Testis (tissue), 3 donors: ENCODE results near the gene FIP1L1. TPM values are rescaled to one million over a fixed set of nuclear protein-coding genes. Genes with fewer than 3 reads are reported as not detected.

Experiments
- DNase-seq: peaks from one replicate; pipeline ENCODE4 v3.0.0-alpha.2; 2019
- H3K27ac ChIP-seq, 2 donors: fragments of 200-600 bp; sonication (generic); one replicate each; pipeline ENCODE4 v1.5.1; 2019
- H3K27me3 ChIP-seq: fragments of 200-600 bp; sonication (generic); one replicate; pipeline ENCODE4 v1.5.1; 2019
- H3K36me3 ChIP-seq: fragments of 200-600 bp; sonication (generic); one replicate; pipeline ENCODE4 v1.5.1; 2017; ENCODE audit warnings: low read depth; ENCODE audit errors: missing control alignments
- H3K4me1 ChIP-seq: fragments of 200-600 bp; sonication (generic); one replicate; pipeline ENCODE4 v1.5.1; 2019
- H3K4me3 ChIP-seq, 2 donors: fragments of 200-600 bp; sonication (generic); one replicate each; pipeline ENCODE4 v1.5.1; 2017 to 2019
- H3K9me3 ChIP-seq: fragments of 200-600 bp; sonication (generic); one replicate; pipeline ENCODE4 v1.5.1; 2017
- CTCF ChIP-seq, 3 experiments: fragments of 450-650 bp in 2 of 3; fragments of 200-600 bp in 1 of 3; sonication (generic) in 1 of 3; IDR thresholded peaks; one replicate each; pipeline ENCODE4 v1.5.1; 2016 to 2019; ENCODE audit warnings: antibody characterized with exemption in 3 of 3, mild to moderate bottlenecking in 2 of 3, moderate library complexity in 1 of 3
- POLR2A ChIP-seq: fragments of 450-650 bp; IDR thresholded peaks from one replicate; pipeline ENCODE4 v1.6.1; 2017; ENCODE audit warnings: antibody characterized with exemption, mild to moderate bottlenecking, moderate library complexity
- WGBS, 2 donors: methylation state at CpG; one replicate each; pipeline ENCODE4 v1.1.5; 2018; 5-methylcytosine and 5-hydroxymethylcytosine counted together
- intact Hi-C: fragments of 100-400 bp; cut with DNase I; formaldehyde crosslinking; loops from one replicate; pipeline ENCODE4 v1.15.1; 2023; ENCODE audit warnings: low total_unique reads
- polyA plus RNA-seq: library from polyadenylated mRNA; stranded (reverse); fragments of 350-450 nt; fragmentation: Illumina TruSeq; extraction: RNeasy Lipid Tissue Mini Kit (QIAGEN cat#74804); gene quantifications from one replicate; pipeline ENCODE4 v1.2.3, GENCODE V29; 2014; ENCODE audit warnings: low read depth, low replicate concordance; ENCODE audit not compliant: insufficient read depth
- total RNA-seq, 2 donors: library from RNA; depleted of rRNA; stranded (reverse); fragments of >200 nt; gene quantifications; one replicate each; pipeline ENCODE4 v1.2.3, GENCODE V29; 2016

The FIP1L1 gene
- total and polyA plus RNA-seq, 3 donors from 2014 or later = 87.9 to 110 (median 91.3) TPM

- TF ChIP-seq CTCF (IDR thresholded peaks at IDR 0.05) (no peak), POLR2A (no peak)
- H3K27me3 ChIP-seq = no peaks in the 10 kb centered on the region
- H3K4me1 ChIP-seq = no peaks in the 10 kb centered on the region
- no peaks in the 10 kb centered on the region for H3K9me3 ChIP-seq
- H3K27ac ChIP-seq = no peak overlapping the region
- H3K4me3 ChIP-seq = no peak overlapping the region
- no peaks in the 10 kb centered on the region for H3K36me3 ChIP-seq
- 91 to 97% methylated on average over 4 of the region's 4 CpGs for WGBS, 2 donors
- intact Hi-C loops = no loop called here
- DNase-seq = no peak
Measured at GRCh38 chr4:53432528-53433424, 55.3 kb downstream of the FIP1L1 start.

- TF ChIP-seq POLR2A (no peak), CTCF (IDR thresholded peaks at IDR 0.05) (no peak)
- Histone ChIP-seq H3K36me3 (no peaks in the 10 kb centered on the region), H3K27me3 (no peaks in the 10 kb centered on the region), H3K4me3 (no peak overlapping the region), H3K4me1 (no peaks in the 10 kb centered on the region), H3K9me3 (no peaks in the 10 kb centered on the region), H3K27ac (no peak overlapping the region)
- intact Hi-C loops = no loop called here
- 89 to 95% methylated on average over 1 of the region's 1 CpG for WGBS, 2 donors
- no peak for DNase-seq
Measured at GRCh38 chr4:53436251-53436650, 58.8 kb downstream of the FIP1L1 start.

GRCh38 chr4:53441564-53441963 lies 64.1 kb downstream of the FIP1L1 start:
- no peak for DNase-seq
- intact Hi-C loops = no loop called here
- Histone ChIP-seq H3K27ac (no peak overlapping the region), H3K36me3 (no peaks in the 10 kb centered on the region), H3K27me3 (no peaks in the 10 kb centered on the region), H3K4me1 (no peaks in the 10 kb centered on the region), H3K9me3 (no peaks in the 10 kb centered on the region), H3K4me3 (no peak overlapping the region)
- no peak for TF ChIP-seq POLR2A
- TF ChIP-seq CTCF (IDR thresholded peaks at IDR 0.05) = no peak
- 94 to 96% methylated on average over 1 of the region's 1 CpG for WGBS, 2 donors

GRCh38 chr4:53444954-53445353 lies 67.5 kb downstream of the FIP1L1 start:
- H3K9me3 ChIP-seq = no peaks in the 10 kb centered on the region
- no peak overlapping the region for H3K4me3 ChIP-seq
- H3K27me3 ChIP-seq = no peaks in the 10 kb centered on the region
- H3K36me3 ChIP-seq = no peaks in the 10 kb centered on the region
- H3K27ac ChIP-seq = no peak overlapping the region
- no peak for TF ChIP-seq POLR2A
- no peak for TF ChIP-seq CTCF (IDR thresholded peaks at IDR 0.05)
- WGBS, 2 donors = 90 to 92% methylated on average over 2 of the region's 2 CpGs
- H3K4me1 ChIP-seq = no peaks in the 10 kb centered on the region
- intact Hi-C loops = no loop called here
- DNase-seq = no peak

GRCh38 chr4:53450773-53451172 lies 73.3 kb downstream of the FIP1L1 start:
- Histone ChIP-seq H3K27ac (peak overlapping the region in 1 of 2 donors; percentile 41), H3K4me1 (no peaks in the 10 kb centered on the region), H3K4me3 (no peak overlapping the region), H3K36me3 (no peaks in the 10 kb centered on the region), H3K27me3 (no peaks in the 10 kb centered on the region), H3K9me3 (no peaks in the 10 kb centered on the region)
- WGBS, 2 donors = 67 to 75% methylated on average over 3 of the region's 3 CpGs
- no peak for DNase-seq
- no peak for TF ChIP-seq CTCF (IDR thresholded peaks at IDR 0.05)
- no peak for TF ChIP-seq POLR2A
- intact Hi-C loops = no loop called here
